NCI-H1694 (cell line): ENCODE measurements around the gene C1QA.
"Not testable (repeated sequence)": the region's sequence is repeated elsewhere in the genome, so short reads cannot be mapped to it uniquely, and the experiment has no call there.

ENCODE experiments used
- DNase-seq: peaks from one replicate; lab custom pipeline; 2025; lab: John Stamatoyannopoulos, UW

The C1QA gene

DNA sequence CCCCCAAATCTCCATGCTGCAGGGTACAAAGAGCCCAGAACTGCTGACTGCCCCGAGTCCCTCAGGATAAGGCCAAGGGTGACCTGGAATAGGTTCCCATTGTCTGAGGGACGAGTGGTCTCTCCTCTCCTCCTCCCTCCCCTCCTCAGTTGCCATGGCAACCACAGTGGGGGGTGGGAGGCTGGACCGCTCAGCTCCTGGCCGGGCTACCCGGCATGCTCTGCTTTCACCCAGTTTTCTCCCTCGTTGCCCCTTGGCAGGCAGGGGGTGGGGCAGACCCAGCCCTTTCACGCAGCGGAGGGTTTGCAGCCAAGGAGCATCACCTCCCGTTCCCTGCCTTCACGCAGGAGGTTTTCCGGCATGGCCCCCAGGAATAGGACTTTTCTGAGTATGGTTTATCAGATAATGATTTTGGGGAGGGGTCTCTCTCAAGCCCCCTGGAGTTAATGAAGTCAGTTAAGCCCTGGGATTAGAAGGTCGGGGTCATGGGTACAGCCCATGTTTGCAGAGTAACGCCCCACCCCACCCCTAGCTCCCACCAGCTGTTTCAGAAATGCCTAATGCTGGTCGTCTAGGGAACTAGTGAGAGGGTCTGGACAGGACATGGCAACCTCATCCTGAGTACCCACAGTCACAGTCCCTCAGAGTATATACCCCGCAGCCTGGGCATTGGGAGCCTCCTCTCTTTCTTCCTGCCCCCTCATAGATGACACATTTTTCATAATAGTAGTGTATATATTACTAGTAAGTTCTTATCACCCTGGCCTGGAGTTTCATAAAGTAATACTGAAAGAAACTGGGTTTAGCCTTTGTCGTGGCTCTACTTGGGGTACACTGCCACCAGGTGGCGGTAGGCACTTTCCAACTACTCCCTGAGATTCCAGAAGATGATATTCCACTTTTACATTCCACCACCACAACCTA, 37.3 kb downstream of the C1QA start:
- peak; percentile 46 for DNase-seq

DNA sequence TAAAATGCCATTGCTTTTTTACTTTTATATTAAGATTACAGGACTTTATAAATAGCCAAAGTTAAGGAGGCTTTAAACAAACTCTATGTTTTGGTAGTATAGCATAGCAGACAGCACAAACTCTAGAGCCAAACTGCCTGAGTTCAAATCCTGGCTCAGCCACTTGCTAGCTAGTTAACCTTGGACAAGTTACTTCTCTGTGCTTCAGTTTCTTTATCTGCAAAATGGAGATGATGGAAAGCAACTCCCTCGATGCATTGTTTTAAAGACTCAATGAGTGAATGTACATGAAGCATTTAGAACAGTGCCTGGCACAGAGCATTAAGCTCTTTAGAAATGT, 38.0 kb downstream of the C1QA start:
- DNase-seq = no peak

DNA sequence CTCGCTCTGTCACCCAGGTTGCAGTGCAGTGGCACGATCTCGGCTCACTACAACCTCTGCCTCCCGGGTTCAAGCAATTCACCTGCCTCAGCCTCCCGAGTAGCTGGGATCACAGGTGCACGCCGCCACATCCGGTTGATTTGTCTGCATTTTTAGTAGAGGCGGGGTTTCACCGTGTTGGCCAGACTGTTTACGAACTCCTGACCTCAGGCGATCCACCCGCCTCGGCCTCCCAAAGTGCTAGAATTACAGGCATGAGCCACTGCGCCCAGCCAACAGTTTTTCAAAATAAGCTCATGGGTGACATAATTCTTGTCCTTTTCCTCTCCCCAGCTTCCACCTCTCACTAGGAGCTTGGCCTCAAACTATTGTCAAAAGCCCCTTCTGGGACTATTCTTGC, 39.7 kb downstream of the C1QA start:
- not testable (repeated sequence) for DNase-seq

DNA sequence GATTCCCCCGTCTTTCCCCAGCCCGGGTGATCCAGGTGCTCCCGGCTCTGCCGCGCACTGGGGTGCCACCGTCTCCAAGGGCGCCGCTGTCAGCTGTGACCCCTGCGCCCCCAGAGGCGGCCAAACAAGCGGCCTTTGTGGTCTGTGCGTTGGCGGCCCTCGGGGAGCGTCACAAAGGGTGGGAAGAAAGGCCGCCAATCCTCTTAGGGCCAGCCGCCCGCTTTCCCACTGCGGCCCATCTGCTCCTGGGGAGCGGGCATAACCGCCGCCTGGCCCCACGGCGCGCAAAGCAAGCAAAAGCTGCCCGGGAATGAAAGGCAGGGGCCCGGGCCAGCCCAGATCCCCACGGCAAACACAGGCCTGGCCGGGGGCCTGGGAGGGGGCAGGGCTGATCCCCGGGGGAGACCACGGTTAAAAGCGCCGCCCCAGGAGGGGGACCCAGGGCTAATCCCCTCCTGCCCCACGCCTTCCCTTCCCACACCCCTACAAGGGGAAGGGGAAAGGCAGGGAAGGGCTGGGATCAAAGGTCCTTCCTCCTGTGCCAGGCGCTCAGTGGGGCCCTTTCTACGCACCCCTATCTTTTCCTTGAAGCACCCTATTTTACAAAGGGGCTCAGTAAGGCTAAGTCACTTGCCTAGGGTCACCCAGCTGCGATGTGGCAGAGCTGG, 40.6 kb downstream of the C1QA start:
- no peak for DNase-seq

DNA sequence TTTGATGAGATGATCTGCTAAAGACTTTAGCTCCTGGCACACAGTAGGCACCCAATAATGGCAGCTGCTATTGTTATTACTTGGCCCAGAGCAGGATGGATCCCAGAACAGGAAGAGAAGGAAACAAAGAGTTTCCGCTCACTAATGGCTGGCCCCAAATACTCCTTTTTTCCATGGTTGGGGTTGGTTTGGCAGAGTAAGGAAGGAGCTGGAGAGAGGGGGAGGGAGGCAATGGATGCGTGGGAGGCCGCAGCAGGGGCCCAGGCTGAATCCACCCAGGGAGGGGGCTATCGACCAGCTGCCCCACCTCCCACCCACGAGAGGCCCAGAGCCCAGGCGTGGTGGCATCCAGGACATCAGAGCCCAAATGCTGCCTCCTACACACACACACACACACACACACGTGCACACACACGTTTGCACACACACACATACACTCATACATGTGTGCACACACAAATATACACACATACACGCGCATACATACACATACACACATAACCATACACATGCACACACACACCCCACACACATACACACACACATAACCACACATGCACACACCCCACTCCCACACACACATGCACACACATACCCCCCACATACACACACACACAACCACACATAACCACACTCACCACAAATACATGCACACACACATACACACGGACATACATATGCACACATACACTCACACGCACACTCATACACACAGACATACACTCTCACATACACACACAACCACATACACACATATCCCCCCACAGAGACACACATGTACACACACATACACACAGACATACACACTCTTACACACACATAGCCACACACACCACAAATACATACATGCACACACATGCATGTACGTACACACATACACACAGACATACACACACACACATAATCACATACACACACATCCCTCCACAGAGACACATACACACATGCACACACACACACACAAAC, 41.8 kb downstream of the C1QA start:
- no peak for DNase-seq

DNA sequence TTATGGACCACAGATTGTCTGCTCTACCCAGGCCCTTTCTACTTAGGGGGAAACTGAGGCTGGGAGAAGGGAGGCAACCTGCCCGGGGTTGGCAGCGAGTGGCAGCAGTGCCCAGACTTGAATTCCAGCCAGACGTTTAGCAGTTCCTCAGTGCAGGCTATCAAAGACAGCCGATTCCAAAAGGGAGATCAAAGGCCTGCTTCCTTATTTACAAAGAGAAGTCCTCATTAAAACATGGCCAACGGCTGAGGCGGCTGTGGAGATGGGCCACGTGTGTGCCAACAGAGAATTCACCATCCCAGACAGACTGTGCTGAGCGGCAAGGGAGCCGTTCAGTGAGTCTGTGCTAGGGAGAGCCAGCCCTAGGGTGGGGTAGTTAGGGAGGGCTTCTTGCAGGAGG, 44.3 kb downstream of the C1QA start:
- no peak for DNase-seq

DNA sequence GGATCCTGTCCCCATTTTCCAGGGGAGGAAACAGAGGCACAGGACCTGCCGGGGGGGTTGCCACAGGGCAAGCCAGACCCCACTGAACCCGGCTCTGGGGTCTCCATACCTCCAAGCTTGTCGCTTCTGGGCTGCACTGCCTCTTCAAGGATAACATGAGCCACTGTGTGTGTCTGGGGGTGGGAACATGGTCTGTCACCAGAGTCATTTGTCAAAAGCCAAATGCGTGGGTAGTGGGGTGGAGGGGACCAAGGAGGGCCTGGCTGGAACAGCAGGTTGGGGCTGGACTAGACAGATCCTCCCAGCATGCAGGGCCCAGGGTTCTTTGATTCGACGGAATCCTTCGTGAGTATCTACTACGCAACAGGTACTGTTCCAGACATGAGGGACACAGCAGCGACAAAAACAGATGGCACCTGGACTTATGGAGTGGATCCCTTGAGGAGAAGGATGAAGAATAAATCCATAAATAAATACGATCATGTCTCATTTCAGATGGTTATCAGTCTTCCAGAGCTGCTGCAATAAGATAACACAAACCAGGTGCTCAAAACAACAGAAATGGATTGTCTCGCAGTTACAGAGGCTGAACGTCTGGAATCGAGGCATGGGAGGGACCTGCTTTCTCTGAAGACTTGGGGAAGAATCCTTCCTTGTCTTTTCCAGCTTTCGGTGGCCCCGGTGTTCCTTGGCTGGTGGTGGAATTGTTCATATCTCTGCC, 45.3 kb downstream of the C1QA start:
- no peak for DNase-seq

DNA sequence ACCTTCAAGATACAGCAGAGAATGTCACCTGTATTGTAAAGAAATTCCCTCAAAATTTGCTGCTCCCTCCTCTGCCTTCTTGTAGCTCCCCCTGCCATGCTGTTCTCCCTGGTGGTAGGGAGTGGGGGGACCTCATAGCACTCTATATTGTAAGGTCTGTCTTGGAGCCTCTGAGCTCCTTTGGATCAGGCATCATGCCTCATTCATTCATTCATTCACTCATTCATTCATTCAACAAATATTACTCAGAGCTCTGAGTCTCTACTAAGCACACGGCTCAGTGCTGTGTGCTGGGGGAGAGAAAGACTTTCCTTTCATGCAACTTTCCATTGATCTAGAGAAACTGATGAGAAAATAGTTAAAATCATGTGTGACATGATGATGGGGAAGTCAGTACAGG, 47.1 kb downstream of the C1QA start:
- DNase-seq = no peak

DNA sequence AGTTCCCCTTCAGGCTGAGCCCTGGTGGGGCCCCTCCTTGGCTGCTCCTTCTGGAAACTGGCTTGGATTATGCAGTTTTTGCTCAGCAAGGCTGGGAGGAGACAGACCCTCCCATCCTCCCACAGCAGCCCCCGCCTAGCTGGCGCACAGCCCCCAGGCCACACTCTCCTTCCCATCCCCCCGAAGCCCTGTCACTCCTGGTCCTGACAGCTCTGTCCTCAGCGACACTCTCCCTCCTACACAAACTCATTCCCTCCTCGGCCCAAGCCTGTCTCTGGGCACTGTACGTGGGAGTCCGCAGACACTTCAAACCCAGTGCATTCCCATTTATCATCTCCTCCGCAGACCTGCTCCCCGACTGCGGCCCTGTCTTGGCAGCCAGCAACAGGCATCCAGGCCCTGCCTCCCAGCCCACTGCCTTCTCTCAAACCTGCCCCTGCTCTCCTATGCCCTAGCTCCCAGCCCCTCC, 49.2 kb downstream of the C1QA start:
- no peak for DNase-seq

DNA sequence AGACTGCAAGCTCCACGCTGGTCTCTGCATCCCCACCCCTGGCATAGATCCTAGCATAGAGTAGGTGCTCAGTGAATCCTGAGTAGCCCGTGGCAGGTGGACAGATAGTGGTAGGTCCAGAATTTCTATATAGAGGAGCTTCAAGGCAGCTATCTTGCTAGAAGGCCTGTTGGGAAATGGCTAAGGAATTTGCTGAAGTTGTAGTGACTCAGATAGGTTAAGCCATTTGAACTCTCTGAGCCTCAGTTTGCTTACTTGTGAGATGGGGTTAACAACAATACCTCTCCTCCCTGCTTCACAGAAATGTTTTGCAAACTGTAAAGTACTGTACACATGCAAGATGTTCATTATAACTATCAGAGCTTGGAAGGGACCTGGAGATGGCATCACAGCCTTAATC, 50.8 kb downstream of the C1QA start:
- DNase-seq = no peak

DNA sequence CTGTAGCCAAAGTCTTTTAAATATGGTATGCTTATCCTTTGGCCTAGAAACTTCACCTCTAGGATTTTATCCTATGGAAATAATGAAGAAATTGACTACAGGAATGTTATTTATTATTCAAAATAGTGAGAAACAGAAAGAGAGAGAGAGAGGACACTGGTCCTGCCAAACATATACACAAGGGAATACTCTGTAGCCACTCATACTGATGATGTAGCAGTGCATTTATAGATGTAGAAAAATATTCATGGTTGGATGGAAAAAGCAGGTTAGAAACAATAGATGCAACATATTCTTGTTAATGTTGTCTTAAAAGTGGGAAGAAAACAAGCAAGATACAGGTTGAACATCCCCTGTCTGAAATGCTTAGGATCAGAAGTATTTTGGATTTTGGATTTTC, 52.0 kb downstream of the C1QA start:
- no peak for DNase-seq
